Measurements from ENCODE around the gene SH3TC1. TPM values are rescaled to one million over a fixed set of nuclear protein-coding genes. Genes with fewer than 3 reads are reported as not detected.

Gene SH3TC1
- total and polyA plus RNA-seq, 4 experiments from 2014 or later, result 7.9 to 41.3 (median 25.7) TPM

GRCh38 chr4:8274765-8275547 lies 75.9 kb downstream of the SH3TC1 start:
- Mint-ChIP-seq H3K27ac (no peak overlapping the region), H3K4me1 (no peaks in the 10 kb centered on the region), H3K4me3 (no peak overlapping the region), H3K9me3 (no peaks in the 10 kb centered on the region), H3K36me3 (no peaks in the 10 kb centered on the region), H3K27me3 (peaks cover 7 to 17% of the 10 kb centered on the region in 2 donors)
- Histone ChIP-seq H3K9me3 (ENCODE audit: control insufficient read depth in 1 of 2, low read length in 2 of 2) (no peaks in the 10 kb centered on the region), H3K36me3 (ENCODE audit: insufficient read depth, low read length) (no peaks in the 10 kb centered on the region), H3K27me3 (ENCODE audit: insufficient read depth, low read length) (no peaks in the 10 kb centered on the region), H3K4me1 (ENCODE audit: insufficient read depth, low read length) (no peaks in the 10 kb centered on the region), H3K27ac (ENCODE audit: low read depth, low read length) (no peak overlapping the region), H3K4me3 (ENCODE audit: low read length in 2 of 2) (no peak overlapping the region)
- POLR2A ChIA-PET (ENCODE audit: partially characterized antibody), result no interaction called here
- DNase-seq, result no peak
- CTCF ChIA-PET (ENCODE audit: partially characterized antibody), result no interaction called here
- intact Hi-C loops (cut with micrococcal nuclease), result no loop called here

DNA sequence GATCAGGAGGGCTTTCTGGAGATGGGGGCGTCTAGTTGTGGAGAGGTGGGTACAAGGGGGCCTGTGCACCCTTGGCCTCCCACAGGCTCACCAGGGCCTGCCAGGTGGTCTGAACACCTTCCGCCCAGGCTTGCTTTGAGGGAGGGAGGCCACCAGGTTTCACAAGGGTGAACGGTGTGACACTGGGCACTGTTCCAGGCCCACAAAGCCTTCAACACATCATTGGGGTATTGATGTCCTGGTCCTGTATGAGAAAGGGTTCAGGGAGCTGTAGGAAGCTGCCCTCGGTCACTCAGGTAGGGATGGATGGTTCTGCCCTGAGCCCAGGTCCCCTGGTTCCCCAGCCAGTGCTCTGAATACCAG lies 76.4 kb downstream of the SH3TC1 start:
- Mint-ChIP-seq H3K27ac (no peak overlapping the region), H3K36me3 (no peaks in the 10 kb centered on the region), H3K4me1 (no peaks in the 10 kb centered on the region), H3K27me3 (peaks cover 5 to 16% of the 10 kb centered on the region in 2 donors), H3K4me3 (no peak overlapping the region), H3K9me3 (no peaks in the 10 kb centered on the region)
- Histone ChIP-seq H3K27ac (ENCODE audit: low read depth, low read length) (no peak overlapping the region), H3K4me3 (ENCODE audit: low read length in 2 of 2) (no peak overlapping the region), H3K36me3 (ENCODE audit: insufficient read depth, low read length) (no peaks in the 10 kb centered on the region), H3K4me1 (ENCODE audit: insufficient read depth, low read length) (no peaks in the 10 kb centered on the region), H3K9me3 (ENCODE audit: control insufficient read depth in 1 of 2, low read length in 2 of 2) (no peaks in the 10 kb centered on the region), H3K27me3 (ENCODE audit: insufficient read depth, low read length) (no peaks in the 10 kb centered on the region)
- intact Hi-C loops (cut with micrococcal nuclease), result no loop called here
- ChIA-PET POLR2A (ENCODE audit: partially characterized antibody) (no interaction called here), CTCF (ENCODE audit: partially characterized antibody) (no interaction called here)
- no peak for DNase-seq

- Mint-ChIP-seq H3K27ac (no peak overlapping the region), H3K9me3 (no peaks in the 10 kb centered on the region), H3K4me3 (no peak overlapping the region), H3K4me1 (no peaks in the 10 kb centered on the region), H3K27me3 (peaks cover 0 to 7% of the 10 kb centered on the region in 2 donors), H3K36me3 (no peaks in the 10 kb centered on the region)
- no peaks in the 10 kb centered on the region for H3K27me3 ChIP-seq (ENCODE audit: insufficient read depth, low read length)
- POLR2A ChIA-PET (ENCODE audit: partially characterized antibody), result no interaction called here
- CTCF ChIA-PET (ENCODE audit: partially characterized antibody), result no interaction called here
- H3K4me3 ChIP-seq (ENCODE audit: low read length in 2 of 2), result no peak overlapping the region
- no peaks in the 10 kb centered on the region for H3K9me3 ChIP-seq (ENCODE audit: control insufficient read depth in 1 of 2, low read length in 2 of 2)
- H3K36me3 ChIP-seq (ENCODE audit: insufficient read depth, low read length), result no peaks in the 10 kb centered on the region
- intact Hi-C loops (cut with micrococcal nuclease), result no loop called here
- DNase-seq, result no peak
- no peak overlapping the region for H3K27ac ChIP-seq (ENCODE audit: low read depth, low read length)
- H3K4me1 ChIP-seq (ENCODE audit: insufficient read depth, low read length), result no peaks in the 10 kb centered on the region
Observed at GRCh38 chr4:8276358-8277240, 77.5 kb downstream of the SH3TC1 start.

DNA sequence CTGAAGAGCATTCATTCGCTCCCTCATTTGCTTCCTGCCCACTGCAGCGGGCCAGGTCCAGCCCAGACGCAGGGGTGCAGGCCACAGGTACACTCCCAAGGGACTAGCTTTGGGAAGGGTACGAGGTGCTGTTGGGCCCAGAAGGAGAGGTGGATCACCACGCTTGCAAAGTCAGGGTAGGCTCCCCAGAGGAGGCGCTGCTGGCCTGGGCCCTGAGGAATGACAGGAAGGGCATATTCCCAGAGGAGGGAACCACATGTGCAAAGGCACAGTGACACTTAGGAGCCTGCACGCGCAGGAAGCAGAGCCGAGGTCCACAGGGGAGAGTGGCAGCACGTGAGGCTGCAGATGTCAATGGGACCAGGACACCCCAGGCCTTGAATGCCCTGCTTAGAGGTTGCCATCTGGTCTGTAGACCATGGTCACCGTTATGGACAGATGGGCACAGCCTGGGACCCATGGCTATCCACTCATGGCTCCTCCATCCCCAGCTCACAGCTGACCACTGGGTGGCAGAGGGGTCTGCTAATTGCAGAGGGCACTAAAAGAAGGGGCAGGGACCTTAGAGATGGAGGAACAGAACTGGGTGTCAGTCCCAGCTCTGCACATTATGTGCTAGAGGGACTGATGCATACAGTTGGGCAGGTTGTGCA lies 78.4 kb downstream of the SH3TC1 start:
- H3K4me1 ChIP-seq (ENCODE audit: insufficient read depth, low read length), result no peaks in the 10 kb centered on the region
- ChIA-PET POLR2A (ENCODE audit: partially characterized antibody) (no interaction called here), CTCF (ENCODE audit: partially characterized antibody) (no interaction called here)
- Mint-ChIP-seq H3K36me3 (no peaks in the 10 kb centered on the region), H3K27me3 (peaks cover 0 to 6% of the 10 kb centered on the region in 2 donors), H3K27ac (no peak overlapping the region), H3K9me3 (no peaks in the 10 kb centered on the region), H3K4me3 (no peak overlapping the region), H3K4me1 (no peaks in the 10 kb centered on the region)
- no peak for DNase-seq
- no peaks in the 10 kb centered on the region for H3K9me3 ChIP-seq (ENCODE audit: control insufficient read depth in 1 of 2, low read length in 2 of 2)
- H3K27ac ChIP-seq (ENCODE audit: low read depth, low read length), result no peak overlapping the region
- intact Hi-C loops (cut with micrococcal nuclease), result no loop called here
- H3K27me3 ChIP-seq (ENCODE audit: insufficient read depth, low read length), result no peaks in the 10 kb centered on the region
- no peaks in the 10 kb centered on the region for H3K36me3 ChIP-seq (ENCODE audit: insufficient read depth, low read length)
- H3K4me3 ChIP-seq (ENCODE audit: low read length in 2 of 2), result no peak overlapping the region

GRCh38 chr4:8278009-8278395 lies 78.9 kb downstream of the SH3TC1 start:
- Histone ChIP-seq H3K4me3 (ENCODE audit: low read length in 2 of 2) (no peak overlapping the region), H3K36me3 (ENCODE audit: insufficient read depth, low read length) (no peaks in the 10 kb centered on the region), H3K27ac (ENCODE audit: low read depth, low read length) (no peak overlapping the region), H3K4me1 (ENCODE audit: insufficient read depth, low read length) (no peaks in the 10 kb centered on the region), H3K9me3 (ENCODE audit: control insufficient read depth in 1 of 2, low read length in 2 of 2) (no peaks in the 10 kb centered on the region), H3K27me3 (ENCODE audit: insufficient read depth, low read length) (no peaks in the 10 kb centered on the region)
- intact Hi-C loops (cut with micrococcal nuclease), result no loop called here
- Mint-ChIP-seq H3K4me3 (no peak overlapping the region), H3K9me3 (no peaks in the 10 kb centered on the region), H3K27me3 (peaks cover 0 to 6% of the 10 kb centered on the region in 2 donors), H3K27ac (no peak overlapping the region), H3K36me3 (no peaks in the 10 kb centered on the region), H3K4me1 (peaks cover 0 to 1% (median 0%) of the 10 kb centered on the region in 4 donors)
- ChIA-PET POLR2A (ENCODE audit: partially characterized antibody) (no interaction called here), CTCF (ENCODE audit: partially characterized antibody) (no interaction called here)
- DNase-seq, result no peak

GRCh38 chr4:8278421-8279287 lies 79.6 kb downstream of the SH3TC1 start:
- no peaks in the 10 kb centered on the region for H3K4me1 ChIP-seq (ENCODE audit: insufficient read depth, low read length)
- H3K36me3 ChIP-seq (ENCODE audit: insufficient read depth, low read length), result no peaks in the 10 kb centered on the region
- no peak for DNase-seq
- no peak overlapping the region for H3K27ac ChIP-seq (ENCODE audit: low read depth, low read length)
- H3K4me3 Mint-ChIP-seq, result no peak overlapping the region
- intact Hi-C loops (cut with micrococcal nuclease), result no loop called here
- CTCF ChIA-PET (ENCODE audit: partially characterized antibody), result no interaction called here
- H3K9me3 ChIP-seq (ENCODE audit: control insufficient read depth in 1 of 2, low read length in 2 of 2), result no peaks in the 10 kb centered on the region
- H3K36me3 Mint-ChIP-seq, result no peaks in the 10 kb centered on the region
- peaks cover 0 to 6% of the 10 kb centered on the region in 2 donors for H3K27me3 Mint-ChIP-seq
- H3K27me3 ChIP-seq (ENCODE audit: insufficient read depth, low read length), result no peaks in the 10 kb centered on the region
- no peak overlapping the region for H3K27ac Mint-ChIP-seq
- no peak overlapping the region for H3K4me3 ChIP-seq (ENCODE audit: low read length in 2 of 2)
- POLR2A ChIA-PET (ENCODE audit: partially characterized antibody), result no interaction called here
- H3K4me1 Mint-ChIP-seq, result peaks cover 0 to 2% (median 0%) of the 10 kb centered on the region in 4 donors
- H3K9me3 Mint-ChIP-seq, result no peaks in the 10 kb centered on the region
